T-helper 1 cell treated with Interleukin-12 subunit alpha and Interleukin-12 subunit beta and Interleukin-4 antibody, amounts not matched to agents 30 μg/mL and 1 μg/mL, for 36 hours (primary cell): ENCODE measurements around the gene LTBP1.
"Not testable (repeated sequence)": the region's sequence is repeated elsewhere in the genome, so short reads cannot be mapped to it uniquely, and the experiment has no call there.

Source experiments
- H3K27ac Mint-ChIP-seq: one replicate; pipeline ENCODE4 v1.8.0; 2021; ENCODE audit warnings: mild to moderate bottlenecking, mixed read lengths
- H3K27me3 Mint-ChIP-seq: one replicate; pipeline ENCODE4 v1.8.0; 2021; ENCODE audit warnings: low read depth, mixed read lengths
- H3K36me3 Mint-ChIP-seq: one replicate; pipeline ENCODE4 v1.8.0; 2021; ENCODE audit warnings: low read depth, mixed read lengths
- H3K4me1 Mint-ChIP-seq: one replicate; pipeline ENCODE4 v1.8.0; 2021; ENCODE audit warnings: low read depth, mixed read lengths
- H3K4me3 Mint-ChIP-seq: one replicate; pipeline ENCODE4 v1.8.0; 2021; ENCODE audit warnings: mild to moderate bottlenecking, moderate library complexity, mixed read lengths
- H3K9me3 Mint-ChIP-seq: one replicate; pipeline ENCODE4 v1.8.0; 2021; ENCODE audit warnings: mixed read lengths

LTBP1 gene

DNA sequence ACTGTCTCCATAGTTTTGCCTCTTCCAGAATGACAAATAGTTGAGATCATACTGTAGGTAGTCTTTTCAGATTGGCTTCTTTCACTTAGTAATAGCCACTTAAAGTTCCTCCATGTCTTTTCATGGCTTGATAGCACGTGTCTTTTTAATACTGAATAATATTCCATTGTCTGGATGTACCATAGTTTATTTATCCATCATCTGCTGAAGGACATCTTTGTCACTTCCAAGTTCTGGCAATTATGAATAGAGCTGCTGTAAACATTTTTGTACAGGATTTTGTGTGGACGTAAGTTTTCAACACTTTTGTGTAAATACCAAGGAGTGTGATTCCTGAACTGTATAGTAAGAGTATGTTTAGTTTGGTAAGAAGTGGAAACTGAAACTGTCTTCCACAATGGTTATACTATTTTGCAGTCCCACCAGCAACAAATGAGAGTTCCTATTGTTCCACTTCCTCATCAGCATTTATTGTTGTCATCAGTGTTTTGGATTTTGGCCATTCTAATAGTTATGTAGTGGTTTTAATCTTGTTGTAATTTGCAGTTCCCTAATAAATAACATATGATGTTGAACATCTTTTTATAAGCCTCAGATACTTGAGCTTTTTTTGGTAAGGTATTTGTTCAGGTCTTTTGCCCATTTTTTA is 18.9 kb downstream of the LTBP1 start:
- no peaks in the 10 kb centered on the region for H3K36me3 Mint-ChIP-seq
- H3K9me3 Mint-ChIP-seq: no peaks in the 10 kb centered on the region
- H3K27me3 Mint-ChIP-seq: peaks cover 4% of the 10 kb centered on the region
- no peaks in the 10 kb centered on the region for H3K4me1 Mint-ChIP-seq
- no peak overlapping the region for H3K4me3 Mint-ChIP-seq
- no peak overlapping the region for H3K27ac Mint-ChIP-seq

DNA sequence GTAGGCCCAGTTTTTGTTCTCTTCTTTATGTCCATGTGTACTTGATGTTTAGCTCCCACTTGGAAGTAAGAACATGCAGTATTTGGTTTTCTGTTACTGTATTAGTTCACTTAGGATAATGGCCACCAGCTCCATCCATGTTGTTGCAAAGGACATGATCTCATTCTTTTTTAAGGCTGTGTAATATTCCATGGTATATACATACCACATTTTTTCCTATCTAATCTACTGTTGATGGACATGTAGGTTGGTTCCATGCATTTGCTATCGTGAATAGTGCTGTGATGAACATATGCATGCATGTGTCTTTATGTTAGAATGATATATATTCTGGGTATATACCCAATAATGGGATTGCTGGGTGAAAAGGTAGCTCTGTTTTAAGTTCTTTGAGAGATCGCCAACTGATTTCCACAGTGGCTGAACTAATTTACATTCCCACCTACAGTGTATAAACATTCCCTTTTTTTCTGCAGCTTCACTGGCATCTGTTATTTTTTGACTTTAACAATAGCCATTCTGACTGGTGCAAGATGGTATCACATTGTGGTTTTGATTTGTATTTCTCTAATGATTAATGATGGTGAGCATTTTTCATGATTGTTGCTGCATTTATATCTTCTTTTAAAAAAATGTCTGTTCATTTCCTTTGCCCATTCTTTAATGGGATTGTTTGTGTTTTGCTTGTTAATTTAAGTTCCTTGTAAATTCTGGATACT is 22.9 kb downstream of the LTBP1 start:
- Mint-ChIP-seq H3K4me3 (no peak overlapping the region), H3K4me1 (no peaks in the 10 kb centered on the region)

DNA sequence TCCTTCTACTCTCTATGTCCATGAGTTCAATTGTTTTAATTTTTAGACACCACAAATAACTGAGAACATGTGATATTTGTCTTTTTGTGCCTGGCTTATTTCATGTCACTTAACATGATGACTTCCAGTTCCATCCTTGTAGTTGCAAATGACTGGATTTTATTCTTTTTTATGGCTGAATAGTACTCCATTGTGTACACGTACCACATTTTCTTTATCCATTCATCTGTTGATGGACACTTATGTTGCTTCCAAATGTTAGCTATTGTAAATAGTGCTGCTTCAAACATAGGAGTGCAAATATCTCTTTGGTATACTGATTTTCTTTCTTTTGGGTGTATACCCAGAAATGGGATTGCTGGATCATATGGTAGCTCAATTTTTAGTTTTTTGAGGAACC is 27.0 kb downstream of the LTBP1 start:
- not testable (repeated sequence) for H3K27me3 Mint-ChIP-seq, H3K4me3 Mint-ChIP-seq, H3K27ac Mint-ChIP-seq, H3K4me1 Mint-ChIP-seq, H3K9me3 Mint-ChIP-seq, H3K36me3 Mint-ChIP-seq

More for the DNA sequence above, 22.9 kb downstream of the LTBP1 start:
- Mint-ChIP-seq H3K36me3 (no peaks in the 10 kb centered on the region), H3K27ac (no peak overlapping the region), H3K9me3 (no peaks in the 10 kb centered on the region), H3K27me3 (peaks cover 4% of the 10 kb centered on the region)

DNA sequence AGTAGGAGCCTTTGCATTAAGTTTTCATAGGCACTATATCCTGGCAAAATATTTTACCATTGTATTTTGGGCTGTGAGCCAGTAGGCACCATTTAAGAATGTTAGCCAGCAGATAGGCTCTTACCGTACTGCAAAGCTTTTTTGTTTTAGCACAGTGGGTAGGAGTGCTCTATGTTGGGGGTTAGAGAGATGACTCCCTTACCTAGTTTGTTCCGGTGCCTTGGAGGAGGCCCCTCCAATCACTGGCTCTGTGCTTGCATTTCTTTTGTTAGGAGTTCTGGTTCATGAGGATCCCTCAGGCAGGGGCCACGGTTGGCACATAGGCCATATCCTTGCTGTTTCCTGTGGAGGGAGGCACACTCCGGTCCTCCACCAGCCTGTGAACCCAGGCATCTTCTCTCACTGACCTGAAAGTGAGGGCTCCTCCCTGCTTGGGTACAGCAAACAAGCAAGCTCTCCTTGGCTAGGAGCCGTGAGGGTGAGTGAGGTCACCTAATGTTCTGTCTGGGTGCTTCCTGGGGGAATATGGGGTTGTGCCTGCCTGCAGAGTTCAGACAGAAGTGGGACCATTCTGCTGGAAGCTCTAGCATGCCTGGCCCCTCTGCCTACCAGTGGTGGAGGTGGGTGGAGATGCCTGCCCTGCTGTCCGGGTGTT is 29.8 kb downstream of the LTBP1 start:
- H3K9me3 Mint-ChIP-seq: no peaks in the 10 kb centered on the region
- no peaks in the 10 kb centered on the region for H3K36me3 Mint-ChIP-seq
- no peaks in the 10 kb centered on the region for H3K4me1 Mint-ChIP-seq
- H3K27me3 Mint-ChIP-seq: peaks cover 9% of the 10 kb centered on the region
- H3K4me3 Mint-ChIP-seq: no peak overlapping the region
- H3K27ac Mint-ChIP-seq: no peak overlapping the region

DNA sequence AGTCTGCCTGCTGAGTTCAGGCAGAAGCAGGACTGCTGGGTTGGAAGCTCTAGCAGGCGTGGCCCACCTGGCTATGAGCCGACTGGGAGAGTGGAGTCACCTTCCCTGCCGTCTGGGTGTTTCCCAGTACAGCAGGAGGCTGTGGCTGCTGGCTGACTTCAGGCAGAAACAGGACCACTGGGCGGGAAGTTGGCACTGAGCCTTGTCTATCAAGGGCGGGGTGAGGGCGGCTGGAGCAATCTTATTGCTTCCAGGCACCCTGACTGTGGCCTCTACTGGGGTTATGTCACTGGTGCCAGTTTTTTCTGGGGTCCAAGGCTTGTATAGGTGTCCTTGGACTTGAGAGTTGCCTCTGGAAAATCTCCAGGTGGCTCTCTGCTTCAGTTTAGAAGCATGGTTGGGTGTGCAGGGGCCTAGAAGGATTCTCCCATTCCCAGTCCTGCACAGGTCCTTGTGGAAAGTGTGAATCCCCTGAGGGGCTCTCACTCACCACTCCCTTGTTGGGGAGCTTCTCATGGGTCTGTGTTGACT is 30.5 kb downstream of the LTBP1 start:
- H3K9me3 Mint-ChIP-seq: no peaks in the 10 kb centered on the region
- H3K27ac Mint-ChIP-seq: no peak overlapping the region
- H3K27me3 Mint-ChIP-seq: peaks cover 9% of the 10 kb centered on the region
- no peak overlapping the region for H3K4me3 Mint-ChIP-seq
- H3K4me1 Mint-ChIP-seq: no peaks in the 10 kb centered on the region
- H3K36me3 Mint-ChIP-seq: no peaks in the 10 kb centered on the region

DNA sequence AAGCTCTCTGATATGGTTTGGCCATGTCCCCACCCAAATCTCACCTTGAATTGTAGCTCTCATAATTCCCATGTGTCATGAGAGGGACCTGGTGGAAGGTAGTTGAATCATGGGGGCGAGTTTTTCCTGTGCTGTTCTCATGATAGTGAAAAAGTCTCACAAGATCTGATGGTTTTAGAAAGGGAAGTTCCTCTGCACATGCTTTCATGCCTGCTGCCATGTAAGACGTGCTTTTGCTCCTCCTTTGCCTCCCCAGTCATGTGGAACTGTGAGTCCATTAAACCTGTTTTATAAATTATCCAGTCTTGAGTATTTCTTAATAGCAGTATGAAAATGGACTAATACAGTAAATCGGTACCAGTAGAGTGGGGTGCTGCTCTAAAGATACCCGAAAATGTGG is 34.9 kb downstream of the LTBP1 start:
- H3K9me3 Mint-ChIP-seq: no peaks in the 10 kb centered on the region
- no peaks in the 10 kb centered on the region for H3K36me3 Mint-ChIP-seq
- no peak overlapping the region for H3K27ac Mint-ChIP-seq
- peaks cover 9% of the 10 kb centered on the region for H3K27me3 Mint-ChIP-seq
- no peaks in the 10 kb centered on the region for H3K4me1 Mint-ChIP-seq
- H3K4me3 Mint-ChIP-seq: no peak overlapping the region

DNA sequence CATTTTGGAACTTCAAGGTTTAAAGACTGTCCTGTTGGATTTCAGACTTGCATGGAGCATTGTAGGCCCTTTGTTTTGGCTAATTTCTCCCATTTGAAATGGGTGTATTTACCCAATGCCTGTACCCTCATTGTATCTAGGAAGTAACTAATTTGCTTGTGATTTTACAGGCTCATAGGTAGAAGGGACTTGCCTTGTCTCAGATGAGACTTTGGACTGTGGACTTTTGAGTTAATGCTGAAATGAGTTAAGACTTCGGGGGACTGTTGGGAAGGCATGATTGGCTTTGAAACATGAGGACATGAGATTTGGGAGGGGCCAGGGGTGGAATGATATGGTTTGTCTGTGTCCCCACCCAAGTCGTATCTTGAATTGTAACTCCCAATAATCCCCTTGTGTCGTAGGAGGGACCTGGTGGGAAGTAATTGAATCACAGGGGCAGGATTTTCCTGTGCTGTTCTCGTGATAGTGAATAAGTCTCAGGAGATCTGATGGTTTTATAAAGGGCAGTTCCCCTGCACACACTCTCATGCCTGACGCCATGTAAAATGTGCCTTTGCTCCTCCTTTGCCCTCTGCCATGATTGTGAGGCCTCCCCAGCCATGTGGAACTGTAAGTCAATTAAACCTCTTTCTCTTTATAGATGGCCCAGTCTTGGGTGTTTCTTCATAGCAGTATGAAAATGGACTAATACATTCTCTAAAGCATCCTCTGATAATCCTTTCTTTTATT is 36.6 kb downstream of the LTBP1 start:
- H3K4me3 Mint-ChIP-seq, H3K27me3 Mint-ChIP-seq, H3K9me3 Mint-ChIP-seq, H3K4me1 Mint-ChIP-seq, H3K27ac Mint-ChIP-seq, H3K36me3 Mint-ChIP-seq: not testable (repeated sequence)

DNA sequence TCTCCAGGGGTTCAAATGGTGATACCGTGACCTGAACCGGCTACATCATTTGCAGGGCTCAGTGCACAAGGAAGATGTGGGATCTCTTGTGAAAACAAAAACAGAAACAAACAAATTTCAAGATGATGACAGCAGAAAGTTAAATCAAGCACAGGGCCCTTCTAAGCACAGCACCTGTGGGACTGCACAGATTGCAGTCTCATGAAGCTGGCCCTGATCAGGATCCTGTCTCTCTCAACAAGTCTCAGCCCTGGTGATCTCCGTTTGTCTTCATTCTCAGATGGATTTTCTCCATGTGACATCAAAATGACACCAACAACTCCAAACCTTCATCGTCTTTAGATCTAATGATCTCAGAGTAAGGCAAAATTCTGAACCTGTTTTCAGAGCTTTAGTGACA is 39.7 kb downstream of the LTBP1 start:
- no peak overlapping the region for H3K4me3 Mint-ChIP-seq
- no peaks in the 10 kb centered on the region for H3K27me3 Mint-ChIP-seq
- H3K36me3 Mint-ChIP-seq: no peaks in the 10 kb centered on the region
- H3K9me3 Mint-ChIP-seq: no peaks in the 10 kb centered on the region
- no peak overlapping the region for H3K27ac Mint-ChIP-seq
- H3K4me1 Mint-ChIP-seq: no peaks in the 10 kb centered on the region

DNA sequence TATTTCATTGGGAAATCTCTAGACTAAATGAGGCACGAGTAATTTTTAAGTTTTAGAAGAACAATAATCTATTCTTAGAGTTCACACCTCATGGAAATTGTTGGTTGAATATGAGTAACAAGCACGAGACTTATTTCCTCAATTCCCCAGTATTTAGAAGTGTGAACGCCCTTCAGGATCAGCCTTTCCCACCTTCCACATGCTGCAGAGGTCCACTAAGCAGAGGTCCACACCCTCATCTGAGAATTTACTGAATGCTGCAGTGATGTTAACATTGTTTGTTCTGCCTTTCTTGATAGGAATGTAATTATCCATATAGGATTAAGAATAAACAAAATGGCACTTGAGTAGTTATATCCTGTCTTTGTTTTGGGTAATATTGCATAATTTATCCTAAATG is 41.8 kb downstream of the LTBP1 start:
- H3K4me1 Mint-ChIP-seq: no peaks in the 10 kb centered on the region
- H3K27me3 Mint-ChIP-seq: no peaks in the 10 kb centered on the region
- H3K9me3 Mint-ChIP-seq: no peaks in the 10 kb centered on the region
- no peak overlapping the region for H3K27ac Mint-ChIP-seq
- H3K36me3 Mint-ChIP-seq: no peaks in the 10 kb centered on the region
- no peak overlapping the region for H3K4me3 Mint-ChIP-seq

DNA sequence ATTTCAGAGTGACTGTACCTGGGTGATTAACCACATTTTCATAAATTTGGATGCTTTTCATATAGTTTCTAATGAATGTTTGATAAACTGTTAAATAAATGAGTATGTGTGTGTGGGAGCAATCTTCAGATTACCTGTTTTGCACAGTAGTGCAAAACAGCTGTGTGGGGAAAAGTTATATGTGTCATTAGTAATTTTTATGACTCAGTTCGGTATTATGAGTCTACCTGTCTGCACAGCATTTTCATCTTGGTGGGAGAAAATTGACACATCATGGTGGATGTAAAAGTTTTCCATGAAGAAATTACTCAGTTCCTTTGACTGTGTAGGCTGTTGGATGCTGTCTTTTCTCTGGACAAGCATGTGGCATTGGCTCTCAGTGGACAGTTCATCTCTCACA is 43.8 kb downstream of the LTBP1 start:
- Mint-ChIP-seq H3K4me3 (no peak overlapping the region), H3K27ac (no peak overlapping the region), H3K4me1 (no peaks in the 10 kb centered on the region), H3K27me3 (no peaks in the 10 kb centered on the region), H3K36me3 (no peaks in the 10 kb centered on the region), H3K9me3 (peaks cover 4% of the 10 kb centered on the region)

DNA sequence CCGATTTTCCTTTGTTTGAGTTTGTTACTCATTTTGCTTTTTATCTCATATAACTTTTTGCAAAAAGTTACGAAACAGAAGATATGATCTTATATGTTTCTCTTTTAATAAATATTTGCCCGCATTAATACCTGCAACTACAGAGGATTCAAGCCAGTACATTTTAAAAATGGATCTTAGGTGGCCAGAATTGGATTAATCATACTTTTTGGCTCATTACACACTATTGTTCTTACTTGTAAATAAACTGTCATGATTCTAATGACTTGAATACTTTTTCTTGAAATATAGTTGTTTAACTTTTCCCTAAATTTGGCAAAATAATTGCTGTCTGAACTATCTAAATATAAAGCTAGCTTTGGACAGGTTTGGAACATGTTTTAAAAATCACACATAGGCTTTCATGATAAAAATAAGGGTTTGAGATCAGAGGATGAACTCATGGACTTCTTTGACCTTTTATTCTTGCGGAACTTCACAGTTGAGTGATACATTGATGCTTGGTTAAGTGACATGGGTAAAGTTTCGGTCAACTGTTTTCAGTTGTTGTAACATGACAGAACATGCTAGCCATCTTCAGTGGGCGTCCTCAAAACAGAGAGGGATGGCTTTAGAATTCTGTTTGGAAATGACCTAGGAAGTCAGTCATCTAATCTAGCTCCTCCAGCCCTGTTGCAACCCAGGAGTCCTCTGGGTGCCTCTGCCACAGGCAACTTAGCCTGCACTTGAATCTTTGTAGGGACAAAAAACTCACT is 44.5 kb downstream of the LTBP1 start:
- Mint-ChIP-seq H3K4me3 (no peak overlapping the region), H3K27me3 (no peaks in the 10 kb centered on the region), H3K27ac (no peak overlapping the region), H3K9me3 (peaks cover 4% of the 10 kb centered on the region), H3K36me3 (no peaks in the 10 kb centered on the region), H3K4me1 (no peaks in the 10 kb centered on the region)

DNA sequence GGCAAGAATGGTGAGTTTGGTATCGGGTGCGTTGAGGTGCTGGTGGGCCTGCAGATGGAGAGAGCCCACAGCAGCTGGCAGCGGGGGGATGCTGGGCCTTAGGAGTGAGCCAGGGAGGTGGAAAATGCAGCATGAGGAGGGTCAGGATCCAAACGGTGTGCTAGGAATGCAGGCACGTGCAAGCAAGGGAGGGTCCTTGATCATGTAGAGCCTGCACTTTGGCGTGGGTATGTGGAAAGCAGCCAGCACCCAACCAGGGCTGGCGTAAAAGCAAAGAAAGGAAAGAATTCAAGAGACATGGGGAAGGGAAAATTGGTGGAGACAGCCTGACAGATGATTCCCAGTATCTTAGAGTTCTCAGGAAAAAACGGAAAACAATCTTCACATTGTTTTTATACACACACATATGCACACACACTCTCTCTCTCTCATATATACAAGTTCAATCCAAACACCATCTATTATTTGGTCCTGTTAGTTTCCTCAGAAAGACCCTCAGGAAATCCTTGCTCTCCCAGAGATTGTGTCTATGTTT is 46.3 kb downstream of the LTBP1 start:
- no peaks in the 10 kb centered on the region for H3K36me3 Mint-ChIP-seq
- no peaks in the 10 kb centered on the region for H3K4me1 Mint-ChIP-seq
- H3K4me3 Mint-ChIP-seq: no peak overlapping the region
- H3K27ac Mint-ChIP-seq: no peak overlapping the region
- no peaks in the 10 kb centered on the region for H3K27me3 Mint-ChIP-seq
- peaks cover 4% of the 10 kb centered on the region for H3K9me3 Mint-ChIP-seq

DNA sequence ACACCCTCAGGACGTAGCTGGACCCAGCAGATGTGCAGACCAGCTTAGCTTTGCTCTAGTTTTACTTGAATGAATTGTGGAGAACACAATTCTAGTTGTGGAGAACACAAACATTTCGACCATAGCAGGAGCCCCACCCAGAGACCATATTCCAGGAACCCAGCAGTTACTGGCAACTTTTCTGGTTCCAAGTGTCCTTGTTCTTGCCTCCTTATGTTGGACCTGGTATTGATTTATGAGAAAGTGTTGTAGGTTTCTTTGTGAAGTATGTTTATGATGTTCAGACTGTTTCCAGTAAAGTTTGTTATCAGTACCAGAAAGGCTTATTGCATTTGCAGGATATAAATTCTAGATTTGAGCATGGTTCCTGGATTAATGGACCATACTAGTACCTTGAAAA is 51.0 kb downstream of the LTBP1 start:
- Mint-ChIP-seq H3K27ac (no peak overlapping the region), H3K9me3 (peaks cover 4% of the 10 kb centered on the region), H3K36me3 (no peaks in the 10 kb centered on the region), H3K27me3 (no peaks in the 10 kb centered on the region), H3K4me3 (no peak overlapping the region), H3K4me1 (no peaks in the 10 kb centered on the region)

DNA sequence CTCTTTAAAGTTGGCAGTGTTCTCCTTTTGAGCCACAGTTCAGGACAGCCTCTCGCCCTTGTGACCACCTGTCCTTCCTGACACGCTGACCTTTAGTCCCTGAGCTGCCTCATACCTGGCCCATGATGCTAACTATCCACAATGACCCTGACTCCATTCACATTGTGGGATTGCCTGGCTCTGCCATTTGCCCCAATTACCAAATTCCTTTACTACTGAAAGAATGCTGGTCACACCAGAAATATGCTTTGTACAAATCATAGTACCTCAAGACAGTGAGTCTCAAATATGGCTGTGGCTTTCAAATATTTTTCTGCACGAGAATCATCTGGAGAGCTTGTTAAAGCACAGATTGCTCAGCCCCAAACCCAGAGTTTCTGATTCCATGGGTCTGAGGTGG is 54.2 kb downstream of the LTBP1 start:
- Mint-ChIP-seq H3K27me3 (no peaks in the 10 kb centered on the region), H3K4me1 (no peaks in the 10 kb centered on the region), H3K27ac (no peak overlapping the region), H3K4me3 (no peak overlapping the region), H3K36me3 (no peaks in the 10 kb centered on the region), H3K9me3 (no peaks in the 10 kb centered on the region)
